ENCODE data around the gene ESCO1. TPM values are rescaled to one million over a fixed set of nuclear protein-coding genes. Genes with fewer than 3 reads are reported as not detected.

The ESCO1 gene
- 9.0 and 11.3 TPM in 2 replicates for total RNA-seq (2014; rRNA removed; shearing (Covaris generic))

GRCh38 chr18:21600526-21601410 is at the start of gene ESCO1:
ESCO1 (minus strand) TSS chr18:21600704; CDS start chr18:21574843, 25,861 bp downstream.

DNA sequence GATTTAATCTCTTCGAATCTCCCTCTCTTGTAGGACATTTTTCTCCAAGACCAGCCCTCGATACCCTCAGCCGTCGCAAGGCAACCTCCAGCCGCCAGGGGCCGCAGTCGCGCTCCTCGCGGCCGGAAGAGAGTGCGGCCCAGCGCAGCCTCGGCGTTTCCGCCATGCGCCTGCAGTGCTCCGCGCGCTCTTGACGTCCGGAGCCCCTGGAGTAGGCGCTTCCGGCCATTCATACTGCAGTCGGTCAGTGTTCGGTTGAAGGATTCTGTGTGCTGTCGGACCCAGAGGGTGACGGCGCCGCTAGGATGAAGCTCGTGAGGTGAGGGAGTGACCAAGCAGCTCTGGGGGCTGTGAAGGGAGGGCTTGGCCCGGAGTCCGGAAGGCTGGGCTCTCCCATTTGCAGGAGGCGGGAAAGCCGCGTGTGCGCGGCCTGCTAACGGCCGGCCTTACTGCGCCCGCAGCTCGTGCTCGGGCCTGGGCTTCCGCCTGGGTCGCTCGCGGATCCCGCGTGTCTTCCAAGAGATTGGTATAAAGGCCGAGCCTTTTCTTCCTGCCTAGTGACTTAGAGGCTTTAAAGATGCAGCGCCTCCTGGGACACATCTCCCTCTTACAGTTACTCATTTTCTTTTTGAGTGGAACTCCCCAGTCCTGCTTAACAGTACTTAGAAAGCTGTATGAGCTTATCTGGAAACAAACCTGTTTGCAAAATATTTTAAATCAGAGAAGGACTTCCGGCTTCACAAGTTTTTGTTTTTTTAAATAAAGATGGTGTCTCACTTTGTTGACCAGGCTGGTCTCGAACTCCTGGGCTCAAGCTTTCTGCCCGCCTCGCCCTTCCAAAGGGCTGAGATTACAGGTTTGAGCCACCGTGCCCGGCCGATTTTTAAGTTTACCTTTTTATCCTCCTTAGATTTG is 11.9 kb upstream of the ESCO1 start, which contains the start of gene SNRPD1:
Gene SNRPD1 (plus strand): TSS at position 190 of the 915 bp plus-strand sequence. CDS start 116 bp downstream, at position 306.

Other genes with a start within 250 kb of the ESCO1 start
- 131 and 136 TPM in 2 replicates for gene SNRPD1, start 11.6 kb upstream of the ESCO1 start, total RNA-seq (2014; rRNA removed; shearing (Covaris generic))
- 4.8 and 5.6 TPM in 2 replicates for gene ABHD3, start 104.1 kb upstream of the ESCO1 start, total RNA-seq (2014; rRNA removed; shearing (Covaris generic))
- gene MIB1, start 140.1 kb upstream of the ESCO1 start, total RNA-seq (2014; rRNA removed; shearing (Covaris generic)): 18.0 and 24.5 TPM in 2 replicates